Stimulated activated CD4-positive, alpha-beta T cell treated with anti-CD3 and anti-CD28 coated beads, Interleukin-15, amount 100 ng/mL, for 1 hour (primary cell): ENCODE measurements around the gene CACNA1A.
"Not testable (repeated sequence)": the region's sequence is repeated elsewhere in the genome, so short reads cannot be mapped to it uniquely, and the experiment has no call there.

ENCODE experiments used
- DNase-seq, 2 donors: peaks; one replicate each; pipeline ENCODE4 v3.0.0-alpha.2; 2020; ENCODE audit warnings: low read depth in 1 of 2, low spot score in 1 of 2

CACNA1A gene

DNA sequence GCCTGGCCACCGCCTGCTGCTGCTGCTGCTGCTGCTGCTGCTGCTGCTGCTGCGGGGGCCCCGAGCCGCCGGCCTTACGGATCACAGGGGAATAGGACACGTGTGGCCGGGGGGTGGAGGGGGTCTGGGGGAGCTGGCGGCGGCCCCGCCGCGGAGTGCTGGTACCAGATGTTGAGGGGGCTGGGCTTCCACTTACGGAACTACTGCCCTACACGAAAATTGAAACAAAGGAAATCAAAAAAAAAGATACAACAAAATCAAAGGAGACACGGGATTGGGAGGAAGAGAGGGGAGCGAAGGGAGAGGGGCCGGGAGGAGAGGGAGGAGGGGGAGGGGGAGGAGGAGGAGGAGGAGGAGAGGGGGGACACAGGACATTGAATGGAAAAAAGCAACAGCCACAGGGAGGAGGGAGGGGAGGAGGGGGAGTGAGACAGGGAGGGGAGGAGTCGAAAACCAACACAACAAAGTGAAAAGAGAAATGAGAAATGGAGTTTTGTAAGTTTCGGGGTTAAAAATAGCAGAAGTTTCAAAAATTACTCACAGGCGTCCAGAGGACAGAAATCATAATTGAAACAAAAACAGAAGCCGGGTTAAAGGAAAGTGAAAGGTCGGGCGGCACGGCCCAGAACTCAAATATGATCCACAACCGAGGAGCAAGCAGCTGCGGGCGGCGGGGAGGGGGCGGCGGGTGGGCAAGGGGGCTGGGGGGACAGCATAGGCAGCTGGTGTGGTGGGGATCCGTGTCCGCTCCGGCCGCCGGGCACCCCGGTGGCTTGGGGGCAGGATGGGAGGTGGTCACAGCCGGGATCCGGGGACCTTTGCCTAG is 298.2 kb downstream of the CACNA1A start:
- DNase-seq = peak in 1 of 2 donors; percentile 51

DNA sequence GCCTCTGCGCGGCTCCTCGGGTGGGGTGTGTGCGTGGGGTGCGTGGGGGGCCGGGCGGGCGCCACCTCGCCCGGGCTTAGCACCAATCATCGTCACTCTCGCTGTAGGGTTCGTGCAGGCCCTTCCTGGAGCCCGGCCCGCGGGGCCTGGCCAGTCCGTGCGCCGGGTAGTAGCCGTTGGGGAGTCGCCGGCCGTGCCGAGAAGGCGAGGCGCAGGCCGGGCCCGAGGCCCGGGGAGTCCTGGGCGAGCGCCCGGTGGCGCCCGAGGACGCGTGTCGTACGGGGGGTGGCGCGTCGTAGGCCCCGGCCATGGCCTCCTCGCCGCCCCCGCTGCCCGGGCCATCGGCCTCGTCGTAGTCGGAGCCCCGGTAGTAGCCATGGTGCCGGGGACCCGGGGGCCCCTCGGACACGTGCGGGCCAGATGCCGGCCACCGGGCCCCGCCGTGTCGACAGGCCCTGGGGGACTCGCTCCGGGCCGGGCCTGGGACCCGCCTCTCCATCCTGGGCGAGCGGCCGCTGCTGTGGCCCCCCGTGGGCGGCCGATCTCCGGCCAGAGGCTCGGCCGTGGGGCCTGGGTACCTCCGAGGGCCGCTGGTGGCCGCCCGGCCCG is 298.9 kb downstream of the CACNA1A start:
- DNase-seq = no peak

DNA sequence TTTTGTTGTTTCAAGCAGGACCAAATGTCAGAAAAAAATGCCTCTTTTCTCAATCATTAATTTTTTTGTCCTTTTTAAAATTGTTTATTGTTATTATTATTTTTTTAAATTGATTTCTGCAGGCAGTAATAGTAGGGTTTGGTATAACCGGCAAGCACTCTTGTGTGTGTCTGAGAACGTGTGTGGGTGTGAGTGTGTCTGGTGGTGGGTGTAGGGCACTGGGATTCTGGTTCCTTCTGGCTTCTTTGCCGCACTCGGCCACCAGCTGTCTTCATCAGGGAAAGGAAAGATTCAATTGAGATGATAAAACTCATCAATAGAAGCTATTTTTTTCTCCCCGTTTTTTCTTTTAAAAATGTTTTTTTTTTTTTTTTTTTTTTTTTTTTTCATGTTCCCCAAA is 299.7 kb downstream of the CACNA1A start:
- no peak for DNase-seq

DNA sequence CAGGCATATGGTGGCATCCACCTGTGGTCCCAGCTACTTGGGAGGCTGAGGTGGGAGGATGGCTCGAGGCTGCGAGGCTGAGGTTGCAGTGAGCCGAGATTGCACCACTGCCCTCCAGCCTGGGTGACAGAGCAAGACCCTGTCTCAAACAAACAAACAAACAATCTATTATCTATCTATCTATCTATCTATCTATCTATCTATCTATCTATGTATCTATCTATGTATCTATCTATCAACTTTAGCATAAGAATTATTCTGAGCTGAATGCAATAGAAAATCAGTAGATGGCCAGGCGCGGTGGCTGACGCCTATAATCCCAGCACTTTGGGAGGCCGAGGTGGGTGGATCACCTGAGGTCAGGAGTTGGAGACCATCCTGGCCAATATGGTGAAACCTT is 304.2 kb downstream of the CACNA1A start:
- not testable (repeated sequence) for DNase-seq

DNA sequence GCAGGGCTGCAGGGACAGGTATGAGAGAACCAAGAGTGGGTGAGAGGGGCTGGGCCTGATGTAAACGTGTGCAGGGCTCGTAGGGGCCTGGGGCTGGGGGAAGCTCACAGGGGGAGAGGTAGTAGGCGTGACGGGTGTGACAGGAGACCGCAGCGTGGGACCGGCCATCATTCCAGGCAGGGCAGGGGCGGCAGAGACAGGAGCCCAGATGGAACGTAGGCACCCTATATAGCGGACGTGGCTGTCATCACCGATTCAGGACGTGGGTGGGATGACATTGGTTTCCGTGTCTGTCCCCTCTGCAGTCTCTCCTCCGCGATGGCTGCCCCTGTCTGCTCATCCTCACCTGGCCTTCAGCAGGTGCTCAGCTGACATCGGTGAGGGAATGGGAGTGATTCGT is 307.6 kb downstream of the CACNA1A start:
- no peak for DNase-seq

DNA sequence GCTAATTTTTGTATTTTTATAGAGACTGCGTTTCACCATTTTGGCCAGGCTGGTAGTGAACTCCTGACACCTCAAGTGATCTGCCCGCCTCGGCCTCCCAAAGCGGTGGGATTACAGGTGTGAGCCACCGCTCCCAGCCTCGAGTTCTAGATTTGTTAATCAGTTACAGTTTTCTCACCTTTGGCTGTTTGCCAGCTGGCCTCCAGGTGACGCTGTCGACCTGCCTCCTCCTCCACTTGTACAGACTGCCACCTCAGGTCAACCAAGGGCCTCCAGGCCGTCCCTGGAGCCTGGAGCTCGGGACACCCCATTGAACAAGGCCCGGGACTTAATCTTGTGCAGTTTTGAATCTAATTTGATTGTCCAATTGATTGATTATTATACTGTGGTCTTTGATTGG is 310.6 kb downstream of the CACNA1A start:
- peak; percentile 36 to 39 for DNase-seq

DNA sequence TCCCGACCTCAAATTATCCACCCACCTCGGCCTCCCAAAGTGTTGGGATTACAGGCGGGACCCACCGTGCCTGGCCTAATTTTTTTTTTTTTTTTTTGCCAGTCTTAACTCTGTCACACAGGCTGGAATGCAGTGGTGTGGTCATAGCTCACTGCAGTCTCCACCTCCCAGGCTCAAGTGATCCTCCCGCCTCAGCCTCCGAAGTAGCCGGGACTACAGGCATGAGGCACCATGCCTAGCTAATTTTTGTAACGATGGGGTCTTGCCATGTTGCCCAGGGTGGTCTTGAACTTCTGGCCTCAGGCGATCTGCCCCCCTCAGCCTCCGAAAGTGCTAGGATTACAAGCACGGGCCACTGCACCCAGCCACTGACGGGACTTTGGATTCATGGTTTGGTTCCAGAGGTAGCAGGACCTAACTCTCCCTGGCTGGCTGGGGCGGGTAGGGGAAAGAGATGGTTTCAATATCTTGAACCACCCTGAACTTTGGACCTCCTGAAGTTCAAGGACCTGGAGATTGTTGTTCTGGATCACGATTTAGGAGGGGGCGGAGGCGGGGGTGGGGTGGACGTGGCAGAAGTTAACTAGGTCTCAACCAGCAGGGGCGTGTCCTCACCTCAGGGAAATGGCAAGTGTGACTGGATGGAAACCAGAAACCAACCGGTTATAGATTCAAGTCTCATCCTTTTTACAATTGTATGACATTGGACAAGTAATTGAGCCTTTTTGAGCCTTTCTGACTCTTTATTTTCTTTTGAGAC is 315.3 kb downstream of the CACNA1A start:
- no peak for DNase-seq

DNA sequence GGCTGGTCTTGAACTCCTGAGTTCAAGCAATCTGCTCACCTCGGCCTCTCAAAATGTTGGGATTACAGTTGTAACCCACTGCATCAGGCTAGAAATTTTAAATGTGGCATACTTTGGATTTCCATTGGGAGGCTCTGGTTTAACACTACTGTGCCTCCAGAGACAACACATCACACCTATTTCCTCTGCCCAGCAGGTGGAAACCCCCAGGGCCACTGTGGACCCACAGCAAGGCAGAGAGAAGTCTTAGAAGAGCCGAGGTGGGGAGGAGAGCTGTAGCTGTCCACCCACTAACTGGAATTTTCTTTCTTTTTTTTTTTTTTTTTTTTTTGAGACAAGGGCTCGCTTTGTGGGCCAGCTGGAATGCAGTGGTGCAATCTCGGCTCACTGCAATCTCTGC is 316.7 kb downstream of the CACNA1A start:
- no peak for DNase-seq

DNA sequence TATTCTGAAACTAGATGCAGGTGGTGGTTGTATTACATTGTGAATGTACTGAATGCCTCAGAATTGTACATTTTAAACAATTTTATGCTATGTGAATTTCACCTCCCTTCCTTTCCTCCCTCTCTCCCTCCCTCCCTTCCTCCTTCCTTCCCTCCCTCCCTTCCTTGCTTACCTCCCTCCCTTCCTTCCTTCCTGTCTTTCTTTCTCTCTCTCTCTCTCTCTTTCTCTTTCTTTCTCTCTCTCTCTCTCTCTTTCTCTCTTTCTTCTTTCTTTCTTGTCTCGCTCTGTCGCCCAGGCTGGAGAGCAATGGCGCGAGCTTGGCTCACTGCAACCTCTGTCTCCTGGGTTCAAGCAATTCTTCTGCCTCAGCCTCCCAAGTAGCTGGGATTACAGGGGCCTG is 318.9 kb downstream of the CACNA1A start:
- DNase-seq = no peak

DNA sequence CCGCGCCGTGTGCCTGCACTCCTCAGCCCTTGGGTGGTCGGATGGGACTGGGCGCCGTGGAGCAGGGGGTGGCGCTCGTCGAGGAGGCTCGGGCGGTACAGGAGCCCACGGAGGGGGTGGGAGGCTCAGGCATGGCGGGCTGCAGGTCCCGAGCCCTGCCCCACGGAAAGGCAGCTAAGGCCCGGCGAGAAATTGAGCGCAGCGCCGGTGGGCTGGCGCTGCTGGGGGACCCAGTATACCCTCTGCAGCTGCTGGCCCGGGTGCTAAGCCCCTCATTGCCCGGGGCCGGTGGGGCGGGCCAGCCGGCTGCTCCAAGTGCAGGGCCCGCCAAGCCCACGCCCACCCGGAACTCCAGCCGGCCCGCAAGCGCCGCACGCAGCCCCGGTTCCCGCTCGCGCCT is 319.6 kb downstream of the CACNA1A start:
- DNase-seq = not testable (repeated sequence)

DNA sequence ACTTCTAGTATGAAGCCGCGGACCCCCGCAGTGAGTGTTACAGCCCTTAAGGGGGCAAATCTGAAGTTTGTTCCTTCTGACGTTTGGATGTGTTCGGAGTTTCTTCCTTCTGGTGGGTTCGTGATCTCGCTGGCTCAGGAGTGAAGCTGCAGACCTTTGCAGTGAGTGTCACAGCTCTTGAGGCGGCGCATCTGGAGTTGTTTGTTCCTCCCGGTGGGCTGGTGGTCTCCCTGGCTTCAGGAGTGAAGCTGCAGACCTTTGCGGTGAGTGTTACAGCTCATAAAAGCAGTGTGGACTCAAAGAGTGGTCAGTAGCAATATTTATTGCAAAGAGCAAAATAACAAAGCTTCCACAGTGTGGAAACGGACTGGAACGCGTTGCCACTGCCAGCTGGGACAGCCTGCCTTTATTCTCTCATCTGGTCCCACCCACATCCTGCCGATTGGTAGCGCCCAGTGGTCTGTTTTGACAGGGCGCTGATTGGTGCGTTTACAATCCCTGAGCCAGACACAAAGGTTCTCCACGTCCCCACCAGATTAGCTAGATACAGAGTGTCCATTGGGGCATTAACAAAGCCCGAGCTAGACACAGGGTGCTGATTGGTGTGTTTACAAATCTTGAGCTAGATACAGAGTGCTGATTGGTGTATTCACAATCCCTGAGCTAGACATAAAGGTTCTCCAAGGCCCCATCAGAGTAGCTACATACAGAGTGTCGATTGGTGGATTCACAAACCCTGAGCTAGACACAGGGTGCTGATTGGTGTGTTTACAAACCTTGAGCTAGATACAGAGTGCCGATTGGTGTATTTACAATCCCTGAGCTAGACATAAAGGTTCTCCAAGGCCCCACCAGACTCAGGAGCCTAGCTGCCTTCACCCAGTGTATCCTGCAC is 320.3 kb downstream of the CACNA1A start:
- DNase-seq = not testable (repeated sequence)

DNA sequence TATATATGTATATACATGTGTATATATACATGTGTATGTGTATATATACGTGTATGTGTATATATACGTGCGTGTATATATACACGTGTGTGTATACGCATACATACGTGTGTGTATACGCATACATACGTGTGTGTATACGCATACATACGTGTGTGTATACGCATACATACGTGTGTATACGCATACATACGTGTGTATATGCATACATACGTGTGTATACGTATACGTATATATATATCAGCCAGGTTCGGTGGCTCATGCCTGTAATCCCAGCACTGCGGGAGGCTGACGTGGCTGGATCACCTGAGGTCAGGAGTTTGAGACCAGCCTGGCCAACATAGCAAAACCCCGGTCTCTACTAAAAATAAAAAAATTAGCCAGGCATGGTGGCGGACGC is 321.4 kb downstream of the CACNA1A start:
- DNase-seq = not testable (repeated sequence)

DNA sequence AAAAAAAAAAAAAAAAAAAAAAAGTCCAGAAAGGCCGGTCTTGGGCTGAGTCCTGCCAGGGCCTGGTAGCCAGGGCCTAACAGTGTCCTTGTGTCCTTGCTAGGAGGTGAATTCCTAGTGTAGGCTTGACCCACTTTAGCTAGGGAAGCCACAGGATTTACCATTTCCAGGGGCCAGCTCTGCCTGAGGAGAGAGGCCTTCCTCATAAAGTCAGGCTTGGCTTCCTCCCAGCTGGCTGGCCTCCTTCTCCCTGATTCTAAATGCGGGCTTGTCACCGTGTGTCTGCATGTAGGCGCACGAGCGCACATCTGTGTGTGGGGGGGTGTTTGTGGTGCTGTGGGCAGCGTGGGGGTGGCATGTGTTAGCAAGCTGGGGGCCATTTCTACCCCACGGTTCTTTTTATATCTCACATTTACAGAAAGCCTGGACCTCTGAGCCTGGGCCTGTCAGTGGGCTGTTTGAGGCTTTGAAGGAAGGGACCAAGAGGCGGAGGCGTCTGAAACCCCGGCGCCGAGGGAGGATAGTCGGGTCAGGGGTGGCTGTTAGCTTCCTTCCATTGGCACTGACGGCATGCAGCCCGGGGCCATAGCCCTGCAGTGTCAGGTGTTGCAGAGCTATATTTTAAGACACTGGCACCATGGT is 324.4 kb downstream of the CACNA1A start:
- no peak for DNase-seq

DNA sequence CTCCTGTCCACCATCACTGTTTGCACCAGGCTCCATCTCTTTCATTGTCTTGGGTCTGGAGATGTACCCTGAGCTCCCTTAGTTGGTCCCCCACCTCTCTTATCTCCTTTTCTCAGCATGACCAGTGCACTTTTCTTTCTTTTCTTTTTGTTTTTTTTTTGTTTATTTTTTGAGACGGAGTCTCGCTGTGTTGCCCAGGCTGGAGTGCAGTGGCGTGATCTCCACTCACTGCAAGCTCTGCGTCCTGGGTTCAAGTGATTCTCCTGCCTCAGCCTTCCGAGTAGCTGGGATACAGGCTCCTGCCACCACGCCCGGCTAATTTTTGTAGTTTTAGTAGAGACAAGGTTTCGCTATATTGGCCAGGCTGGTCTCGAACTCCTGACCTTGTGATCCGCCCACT is 328.0 kb downstream of the CACNA1A start:
- DNase-seq = not testable (repeated sequence)

DNA sequence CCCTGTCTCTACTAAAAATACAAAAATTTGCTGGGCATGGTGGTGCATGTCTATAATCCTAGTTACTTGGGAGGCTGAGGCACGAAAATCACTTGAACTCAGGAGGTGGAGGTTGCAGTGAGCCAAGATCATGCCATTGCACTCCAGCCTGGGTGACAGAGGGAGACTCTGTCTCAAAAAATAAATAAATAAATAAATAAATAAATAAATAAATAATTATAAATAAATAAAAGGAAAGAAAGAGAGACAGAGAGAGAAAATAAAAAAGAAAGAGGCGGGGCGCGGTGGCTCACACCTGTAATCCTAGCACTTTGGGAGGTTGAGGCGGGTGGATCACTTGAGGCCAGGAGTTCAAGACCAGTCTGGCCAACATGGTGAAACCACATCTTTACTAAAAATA is 328.7 kb downstream of the CACNA1A start:
- not testable (repeated sequence) for DNase-seq

DNA sequence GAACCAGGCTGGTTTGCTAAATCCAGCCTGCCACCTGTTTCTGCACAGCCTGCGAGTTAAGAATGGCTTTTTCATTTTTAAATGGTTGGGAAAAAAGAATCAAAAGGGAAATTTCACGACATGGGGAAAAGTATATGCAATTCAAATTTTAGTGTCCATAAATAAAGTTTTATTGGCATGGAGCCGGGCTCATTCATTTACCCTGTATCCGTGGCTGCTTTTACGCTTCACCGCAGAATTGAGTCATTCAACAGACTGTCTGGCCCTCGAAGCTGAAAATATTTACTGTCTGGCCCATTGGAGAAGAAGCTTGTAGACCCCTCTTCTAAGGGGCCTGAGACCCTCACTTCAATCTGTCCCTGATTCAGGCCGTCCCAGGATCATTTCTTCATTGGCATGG is 329.9 kb downstream of the CACNA1A start:
- no peak for DNase-seq

DNA sequence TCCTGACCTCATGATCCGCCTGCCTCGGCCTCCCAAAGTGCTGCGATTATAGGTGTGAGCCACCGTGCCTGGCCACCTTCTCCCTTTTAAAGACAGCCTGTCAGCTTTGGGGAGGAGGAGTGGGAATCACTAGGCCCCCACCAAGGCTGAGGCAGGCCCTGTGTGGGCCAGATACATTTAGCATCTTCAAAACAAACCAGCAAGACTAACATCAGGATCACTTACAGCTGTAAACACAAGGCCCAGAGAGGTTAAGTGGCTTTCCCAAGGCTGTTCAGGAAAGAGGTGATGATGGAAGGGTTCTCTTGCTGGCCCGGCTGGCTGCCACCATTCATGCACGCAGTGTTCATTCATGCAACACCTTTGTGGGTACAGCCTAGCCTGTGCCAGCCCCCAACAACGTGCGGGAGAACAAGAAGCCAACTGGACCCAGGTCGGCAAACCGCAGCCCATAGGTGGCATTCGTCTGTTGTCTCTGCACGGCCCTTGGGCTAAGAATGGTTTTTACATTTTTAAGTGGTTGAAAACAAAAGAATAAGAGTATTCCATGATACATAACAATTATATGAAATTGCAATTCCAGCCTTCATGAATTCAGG is 333.0 kb downstream of the CACNA1A start:
- no peak for DNase-seq

DNA sequence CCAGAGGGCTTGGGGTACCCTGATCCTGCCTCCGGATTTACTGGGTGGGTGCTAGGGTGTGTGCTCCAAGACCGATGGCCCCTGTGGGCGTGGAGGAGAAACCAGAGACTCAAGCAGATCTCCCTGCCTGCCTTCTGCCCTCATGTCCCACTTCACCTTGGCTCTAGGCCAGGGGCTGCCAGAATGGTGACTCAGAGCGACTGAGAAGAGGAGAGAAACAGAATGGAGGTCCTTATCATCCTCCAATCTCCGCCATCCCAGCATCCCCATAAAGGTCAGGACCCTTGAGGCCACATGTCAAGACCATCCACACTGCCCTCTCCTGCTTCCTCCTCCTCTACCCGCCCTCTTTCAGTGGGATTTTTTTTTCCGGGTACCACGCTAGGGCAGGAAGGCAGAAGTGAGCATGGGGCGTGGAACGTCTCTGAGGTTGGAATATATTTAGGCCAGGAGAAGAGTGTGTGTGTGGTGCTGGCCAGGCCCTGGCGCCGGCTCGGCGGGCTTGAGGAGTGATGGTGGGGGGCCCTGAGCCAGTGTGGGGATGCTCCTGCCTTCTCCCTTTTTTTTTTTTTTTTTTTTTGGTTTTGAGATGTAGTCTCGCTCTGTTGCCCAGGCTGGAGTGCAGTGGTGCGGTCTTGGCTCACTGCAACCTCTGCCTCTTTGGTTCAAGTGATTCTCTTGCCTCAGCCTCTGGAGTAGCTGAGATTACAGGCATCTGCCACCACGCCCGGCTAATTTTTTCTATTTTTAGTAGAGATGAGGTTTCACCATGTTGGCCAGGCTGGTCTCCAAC is 333.7 kb downstream of the CACNA1A start:
- DNase-seq = peak; percentile 62 to 70

DNA sequence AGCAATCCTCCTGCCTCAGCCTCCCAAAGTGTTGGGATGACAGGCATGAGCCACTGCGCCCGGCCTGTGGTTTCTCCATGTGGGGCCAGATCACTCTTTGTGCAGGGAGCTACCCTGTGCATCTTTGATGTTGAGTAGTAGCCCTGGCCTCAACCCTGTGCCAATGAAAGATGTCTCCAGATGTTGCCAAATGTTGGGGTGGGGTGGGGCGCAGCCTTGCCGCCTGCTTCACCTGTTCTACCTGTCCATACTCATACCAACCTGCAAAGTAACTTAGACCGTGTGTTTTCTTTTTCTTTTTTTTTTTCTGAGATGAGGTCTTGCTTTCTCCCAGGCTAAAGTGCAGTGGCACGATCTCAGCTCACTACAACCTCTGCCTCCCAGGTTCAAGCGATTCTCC is 335.1 kb downstream of the CACNA1A start:
- DNase-seq = no peak
